SK-N-SH (cell line): ENCODE results near the gene MMGT1. TPM values are rescaled to one million over a fixed set of nuclear protein-coding genes. Genes with fewer than 3 reads are reported as not detected.

Source experiments
- CTCF ChIA-PET: fragments of 300-600, 350-600 bp; formaldehyde crosslinking; extraction: SDS; loops from one replicate; lab custom pipeline; 2021; lab: Yijun Ruan, JAX
- POLR2A ChIA-PET: fragments of 350-600 bp; sonication (Branson Sonifier 250); formaldehyde crosslinking; extraction: SDS; loops from one replicate; lab custom pipeline; 2020; ENCODE audit warnings: antibody characterized with exemption, inconsistent platforms; lab: Yijun Ruan, JAX
- DNase-seq: peaks from one replicate; pipeline ENCODE4 v3.0.0; 2012
- H2AFZ ChIP-seq: fragments of 200-600 bp; sonication (generic); 2 replicates; pipeline ENCODE4 v1.8.1; 2016; ENCODE audit warnings: antibody characterized with exemption, mild to moderate bottlenecking, low read depth
- H3F3A ChIP-seq: fragments of 200-600 bp; sonication (generic); replicated peaks from 2 replicates; pipeline ENCODE3; 2016; ENCODE audit warnings: antibody characterized with exemption, mild to moderate bottlenecking; ENCODE audit not compliant: insufficient read depth
- H3K27ac ChIP-seq, 2 experiments: fragments of 200-500 bp in 1 of 2; fragments of 200-600 bp in 1 of 2; sonication (Bioruptor generic) in 1 of 2; sonication (generic), shearing (Covaris generic) in 1 of 2; 2 replicates each; pipeline versions ENCODE4 v1.5.1 to v1.6.1; 2014 to 2016; ENCODE audit warnings: low read depth in 2 of 2, inconsistent platforms in 1 of 2, low read length in 1 of 2, mild to moderate bottlenecking in 1 of 2, mixed read lengths in 1 of 2
- H3K27me3 ChIP-seq: fragments of 200-600 bp; sonication (generic), shearing (Covaris generic); 2 replicates; pipeline ENCODE4 v1.6.1; 2016; ENCODE audit warnings: mixed run types; ENCODE audit not compliant: insufficient read depth
- H3K36me3 ChIP-seq, 2 experiments: fragments of 200-500 bp in 1 of 2; fragments of 200-600 bp in 1 of 2; sonication (Bioruptor generic) in 1 of 2; sonication (generic) in 1 of 2; replicated peaks in 1 of 2; 2 replicates each; pipeline versions ENCODE3 to v1.5.1; 2014 to 2016; ENCODE audit warnings: low read length in 1 of 2, mild to moderate bottlenecking in 1 of 2; ENCODE audit not compliant: insufficient read depth in 2 of 2, control insufficient read depth in 1 of 2
- H3K4me1 ChIP-seq, 2 experiments: fragments of 200-500 bp in 1 of 2; fragments of 200-600 bp in 1 of 2; sonication (Bioruptor generic) in 1 of 2; sonication (generic), shearing (Covaris generic) in 1 of 2; 2 replicates each; pipeline versions ENCODE4 v1.5.1 to v1.6.1; 2014 to 2016; ENCODE audit warnings: low read depth in 1 of 2, low read length in 1 of 2, mixed run types in 1 of 2; ENCODE audit not compliant: insufficient read depth in 2 of 2, control insufficient read depth in 1 of 2
- H3K4me2 ChIP-seq: fragments of 200-600 bp; sonication (generic), shearing (Covaris generic); 2 replicates; pipeline ENCODE4 v1.6.1; 2017; ENCODE audit warnings: mixed run types
- H3K4me3 ChIP-seq, 2 experiments: fragments of 200-500 bp in 1 of 2; fragments of 200-600 bp in 1 of 2; sonication (Bioruptor generic) in 1 of 2; sonication (generic), shearing (Covaris generic) in 1 of 2; 2 replicates each; pipeline versions ENCODE4 v1.5.1 to v1.8.1; 2014 to 2016; ENCODE audit warnings: low read depth in 2 of 2, inconsistent platforms in 1 of 2, low read length in 1 of 2, mild to moderate bottlenecking in 1 of 2, mixed read lengths in 1 of 2, moderate library complexity in 1 of 2
- H3K79me2 ChIP-seq: fragments of 200-600 bp; sonication (generic); 2 replicates; pipeline ENCODE4 v1.8.1; 2017; ENCODE audit warnings: mild to moderate bottlenecking; ENCODE audit not compliant: insufficient read depth
- H3K9ac ChIP-seq: fragments of 200-600 bp; sonication (generic); 2 replicates; pipeline ENCODE4 v1.6.1; 2017; ENCODE audit warnings: mixed run types
- H3K9me2 ChIP-seq: fragments of 200-600 bp; sonication (generic); 2 replicates; pipeline ENCODE4 v1.6.1; 2017; ENCODE audit warnings: mixed run types
- H3K9me3 ChIP-seq: fragments of 200-600 bp; sonication (generic); 2 replicates; pipeline ENCODE4 v1.6.1; 2017; ENCODE audit warnings: mixed run types, mild to moderate bottlenecking, moderate library complexity
- H4K20me1 ChIP-seq: fragments of 200-600 bp; sonication (generic); 2 replicates; pipeline ENCODE4 v1.6.1; 2017; ENCODE audit warnings: mild to moderate bottlenecking, mixed run types; ENCODE audit not compliant: insufficient read depth
- CHD2 ChIP-seq: fragments of 150-350 bp; IDR thresholded peaks from 2 replicates; pipeline ENCODE4 v1.6.1; 2018; ENCODE audit warnings: low read length; ENCODE audit not compliant: partially characterized antibody
- CTCF ChIP-seq: fragments of 200-600 bp; sonication (generic); IDR thresholded peaks from 2 replicates; pipeline ENCODE4 v1.6.1; 2017; ENCODE audit warnings: antibody characterized with exemption, mild to moderate bottlenecking, moderate library complexity
- FOXJ3 ChIP-seq: sonication (generic); formaldehyde crosslinking; IDR thresholded peaks from 2 replicates; pipeline ENCODE4 v1.5.1; 2020; ENCODE audit warnings: mild to moderate bottlenecking, missing genetic modification reagents
- FOXM1 ChIP-seq: IDR thresholded peaks from 2 replicates; pipeline ENCODE4 v1.4.0; 2012; ENCODE audit warnings: low read depth, mild to moderate bottlenecking
- GATA2 ChIP-seq: sonication (generic); formaldehyde crosslinking; IDR thresholded peaks from 2 replicates; pipeline ENCODE4 v1.5.0; 2020; ENCODE audit warnings: mild to moderate bottlenecking, missing genetic modification reagents
- JUND ChIP-seq: IDR thresholded peaks from 2 replicates; pipeline ENCODE4 v1.4.0; 2012
- MAX ChIP-seq: IDR thresholded peaks from 2 replicates; pipeline ENCODE4 v1.4.0; 2012; ENCODE audit warnings: low read depth
- MEF2A ChIP-seq: IDR thresholded peaks from 2 replicates; pipeline ENCODE4 v1.4.0; 2012; ENCODE audit warnings: low read depth, borderline replicate concordance
- MXI1 ChIP-seq: IDR thresholded peaks from 2 replicates; pipeline ENCODE4 v1.6.1; 2012; ENCODE audit warnings: mild to moderate bottlenecking, low read depth, low read length, improper control_type of control experiment
- POLR2AphosphoS5 ChIP-seq: IDR thresholded peaks from 2 replicates; pipeline ENCODE4 v1.6.1; 2012; ENCODE audit warnings: low read depth, low read length
- RCOR1 ChIP-seq: fragments of 150-350 bp; IDR thresholded peaks from 2 replicates; pipeline ENCODE4 v1.6.1; 2017; ENCODE audit warnings: antibody characterized with exemption, low read length
- REST ChIP-seq: IDR thresholded peaks from 2 replicates; pipeline ENCODE4 v1.6.1; 2012; ENCODE audit warnings: mild to moderate bottlenecking, low read depth, low read length, moderate library complexity
- RFX5 ChIP-seq: IDR thresholded peaks from 2 replicates; pipeline ENCODE4 v1.6.1; 2012; ENCODE audit warnings: mild to moderate bottlenecking, improper control_type of control experiment, low read length
- RXRA ChIP-seq: IDR thresholded peaks from 2 replicates; pipeline ENCODE4 v1.4.0; 2012; ENCODE audit warnings: low read depth, mild to moderate bottlenecking, borderline replicate concordance
- SIN3A ChIP-seq: IDR thresholded peaks from 2 replicates; pipeline ENCODE4 v1.6.1; 2012; ENCODE audit warnings: low read depth, mild to moderate bottlenecking, low read length, moderate library complexity, borderline replicate concordance
- TAF1 ChIP-seq: IDR thresholded peaks from 2 replicates; pipeline ENCODE4 v1.6.1; 2012; ENCODE audit warnings: low read depth, mild to moderate bottlenecking, low read length, moderate library complexity, borderline replicate concordance
- TCF12 ChIP-seq: IDR thresholded peaks from 2 replicates; pipeline ENCODE4 v1.4.0; 2012
- USF1 ChIP-seq: IDR thresholded peaks from 2 replicates; pipeline ENCODE4 v1.4.0; 2012; ENCODE audit warnings: low read depth, borderline replicate concordance
- ZBTB33 ChIP-seq: IDR thresholded peaks from 2 replicates; pipeline ENCODE4 v1.4.0; 2012; ENCODE audit warnings: low read depth, borderline replicate concordance
- WGBS: methylation state at CpG from one replicate; pipeline ENCODE4 v1.1.6; 2017; ENCODE audit warnings: low lambda C conversion rate; 5-methylcytosine and 5-hydroxymethylcytosine counted together
- polyA plus RNA-seq, 3 experiments: library from polyadenylated mRNA; depleted of rRNA; stranded (reverse); fragments of >200 nt; gene quantifications; 2 replicates each; pipeline ENCODE4 v1.2.3, GENCODE V29; 2012

Gene MMGT1
- polyA plus RNA-seq, 1 of the 3 experiments (the other 2 are of a cell fraction): 7.3 TPM

- no peaks in the 10 kb centered on the region for H3K36me3 ChIP-seq
- H3K9me3 ChIP-seq: no peaks in the 10 kb centered on the region
- H2AFZ ChIP-seq: no peak overlapping the region
- H3K4me1 ChIP-seq: peaks cover 0 to 1% of the 10 kb centered on the region in 2 experiments; a peak in 1 of 4 replicates
- H3K27me3 ChIP-seq: no peaks in the 10 kb centered on the region
- TF ChIP-seq SIN3A (no peak), CHD2 (no peak), CTCF (no peak), TCF12 (no peak), RCOR1 (no peak), FOXM1 (no peak), ZBTB33 (no peak), REST (no peak), USF1 (no peak), JUND (no peak), FOXJ3 (CRISPR knock-in tag) (no peak), MAX (no peak), RFX5 (no peak), RXRA (no peak), MXI1 (no peak), GATA2 (CRISPR knock-in tag) (no peak), POLR2AphosphoS5 (no peak), TAF1 (no peak), MEF2A (no peak)
- ChIA-PET POLR2A (no interaction called here), CTCF (interaction anchor here (1.9 kb wide), 1 partner anchor 46 kb away, joined by 6 read pairs; no protein-coding TSS in a partner anchor)
- H3K9ac ChIP-seq: no peak overlapping the region
- 57% methylated on average over 4 of the region's 4 CpGs for WGBS
- no peak overlapping the region for H3K4me3 ChIP-seq
- no peaks in the 10 kb centered on the region for H3K9me2 ChIP-seq
- no peak for DNase-seq
- H3K79me2 ChIP-seq: peaks cover 9% of the 10 kb centered on the region
- no peaks in the 10 kb centered on the region for H4K20me1 ChIP-seq
- H3K27ac ChIP-seq: no peak overlapping the region
- no peak overlapping the region for H3K4me2 ChIP-seq
- no peaks in the 10 kb centered on the region for H3F3A ChIP-seq
Observed at GRCh38 chrX:135977611-135978010, 3.8 kb upstream of the MMGT1 start.
